GM12878 (cell line): ENCODE measurements around the gene KRT7.

Experiments
- ATF3 ChIP-seq: IDR thresholded peaks from 2 replicates; pipeline ENCODE4 v1.6.1; 2011; ENCODE audit warnings: low read depth, mild to moderate bottlenecking, low read length, moderate library complexity, borderline replicate concordance; ENCODE audit errors: extremely low read depth
- BCLAF1 ChIP-seq: fragments of 450-650 bp; IDR thresholded peaks from 2 replicates; pipeline ENCODE4 v1.6.1; 2017; ENCODE audit warnings: antibody characterized with exemption, mild to moderate bottlenecking, moderate library complexity
- BHLHE40 ChIP-seq, 2 experiments: fragments of 450-650 bp in 1 of 2; IDR thresholded peaks; 2 replicates each; pipeline ENCODE4 v1.6.1; 2011 to 2017; ENCODE audit warnings: low read depth in 2 of 2, borderline replicate concordance in 1 of 2, improper control_type of control experiment in 1 of 2, low read length in 1 of 2, mild to moderate bottlenecking in 1 of 2
- EGR1 ChIP-seq, 2 experiments: IDR thresholded peaks; 1 replicate in 1 of 2; 2 replicates in 1 of 2; pipeline ENCODE4 v1.6.1; 2011 to 2012; ENCODE audit warnings: low read depth in 2 of 2, low read length in 2 of 2, borderline replicate concordance in 1 of 2, mild to moderate bottlenecking in 1 of 2, moderate library complexity in 1 of 2
- MYC ChIP-seq: IDR thresholded peaks from 2 replicates; pipeline ENCODE4 v1.6.1; 2011; ENCODE audit warnings: mild to moderate bottlenecking, low read length, moderate library complexity, inconsistent platforms; ENCODE audit not compliant: insufficient read depth, insufficient replicate concordance, insufficient read length, severe bottlenecking
- POLR2A ChIP-seq: IDR thresholded peaks from 2 replicates; pipeline ENCODE4 v1.6.1; 2011; ENCODE audit warnings: low read depth, mild to moderate bottlenecking, low read length
- SREBF2 ChIP-seq: IDR thresholded peaks from 2 replicates; pipeline ENCODE4 v1.6.1; 2012; ENCODE audit warnings: mild to moderate bottlenecking, low read length
- TCF7 ChIP-seq: IDR thresholded peaks from 2 replicates; pipeline ENCODE4 v1.6.1; 2014; ENCODE audit warnings: antibody characterized with exemption, borderline replicate concordance
- ZNF384 ChIP-seq: IDR thresholded peaks from 2 replicates; pipeline ENCODE4 v1.6.1; 2012; ENCODE audit warnings: low read depth, mild to moderate bottlenecking, low read length, improper control_type of control experiment, borderline replicate concordance
- TF ChIP-seq, protein P1 (sequence below), 3 experiments: IDR thresholded peaks in 2 of 3; conservative IDR thresholded peaks in 1 of 3; 2 replicates each; pipeline ENCODE4 v1.5.1; 2011; ENCODE audit warnings: low read depth in 3 of 3, low read length in 3 of 3, mild to moderate bottlenecking in 3 of 3, control low read depth in 2 of 3, moderate library complexity in 2 of 3, inconsistent platforms in 1 of 3, mixed read lengths in 1 of 3; ENCODE audit not compliant: control insufficient read depth in 2 of 3, insufficient read depth in 1 of 3; ENCODE audit errors: extremely low read depth in 1 of 3

DNA sequence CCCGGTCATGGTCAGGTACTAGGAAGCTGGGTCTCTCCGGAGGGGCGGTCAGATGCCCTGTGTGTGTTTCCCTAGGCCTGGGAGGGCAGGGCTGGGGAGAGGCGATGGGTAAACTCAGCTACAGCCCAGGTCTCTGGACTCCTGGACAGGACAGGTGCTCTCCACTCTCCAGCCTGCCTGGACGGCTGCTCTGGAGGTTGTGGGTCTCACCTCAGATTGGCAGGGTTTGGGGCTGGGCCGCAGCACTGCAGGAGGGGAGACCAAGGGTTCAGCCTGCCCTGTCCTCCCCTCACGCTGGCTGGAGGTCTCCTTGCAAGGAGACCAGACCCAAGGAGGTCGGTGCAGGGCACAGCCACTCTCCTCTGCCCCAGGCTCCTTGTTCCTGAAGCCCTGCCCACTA is 49.1 kb upstream of the KRT7 start:
- no peak for TF ChIP-seq POLR2A
- TF ChIP-seq, protein P1, sequence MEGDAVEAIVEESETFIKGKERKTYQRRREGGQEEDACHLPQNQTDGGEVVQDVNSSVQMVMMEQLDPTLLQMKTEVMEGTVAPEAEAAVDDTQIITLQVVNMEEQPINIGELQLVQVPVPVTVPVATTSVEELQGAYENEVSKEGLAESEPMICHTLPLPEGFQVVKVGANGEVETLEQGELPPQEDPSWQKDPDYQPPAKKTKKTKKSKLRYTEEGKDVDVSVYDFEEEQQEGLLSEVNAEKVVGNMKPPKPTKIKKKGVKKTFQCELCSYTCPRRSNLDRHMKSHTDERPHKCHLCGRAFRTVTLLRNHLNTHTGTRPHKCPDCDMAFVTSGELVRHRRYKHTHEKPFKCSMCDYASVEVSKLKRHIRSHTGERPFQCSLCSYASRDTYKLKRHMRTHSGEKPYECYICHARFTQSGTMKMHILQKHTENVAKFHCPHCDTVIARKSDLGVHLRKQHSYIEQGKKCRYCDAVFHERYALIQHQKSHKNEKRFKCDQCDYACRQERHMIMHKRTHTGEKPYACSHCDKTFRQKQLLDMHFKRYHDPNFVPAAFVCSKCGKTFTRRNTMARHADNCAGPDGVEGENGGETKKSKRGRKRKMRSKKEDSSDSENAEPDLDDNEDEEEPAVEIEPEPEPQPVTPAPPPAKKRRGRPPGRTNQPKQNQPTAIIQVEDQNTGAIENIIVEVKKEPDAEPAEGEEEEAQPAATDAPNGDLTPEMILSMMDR (IDR thresholded peaks at IDR 0.05 in 2 of 3, conservative IDR thresholded peaks at IDR 0.05 in 1 of 3; ENCODE audit: control insufficient read depth in 2 of 3, extremely low read depth in 1 of 3, insufficient read depth in 1 of 3, low read depth in 3 of 3, low read length in 3 of 3), result no peak
- TF ChIP-seq BCLAF1, result no peak
- no peak for TF ChIP-seq TCF7
- no peak for TF ChIP-seq MYC
- TF ChIP-seq BHLHE40 (IDR thresholded peaks at IDR 0.05; ENCODE audit: borderline replicate concordance in 1 of 2, low read depth in 2 of 2, low read length in 1 of 2), result no peak
- TF ChIP-seq ZNF384, result no peak
- no peak for TF ChIP-seq ATF3
- no peak for TF ChIP-seq SREBF2
- TF ChIP-seq EGR1 (IDR thresholded peaks at IDR 0.05; ENCODE audit: borderline replicate concordance in 1 of 2, low read depth in 2 of 2, low read length in 2 of 2), result no peak
